ENCODE measurements around the gene IMP3.

IMP3 gene

GRCh38 chr15:75625542-75626347, 14.3 kb downstream of the IMP3 start, which contains the start of gene SNUPN:
Gene SNUPN, minus strand, starts transcription at chr15:75625725. Its CDS starts 4,674 bp downstream, at chr15:75621051.
- peak within 1 kb of the TSS; percentile 97 for H3K27ac ChIP-seq
- no peak for TF ChIP-seq CTCF (conservative IDR thresholded peaks at IDR 0.05; ENCODE audit: low read depth)
- ChIA-PET POLR2A (ENCODE audit: low non-redundant PET) (interaction anchor here (0.6 to 1.0 kb wide), 3 partner anchors 14 to 1960 kb away, joined by 3 to 8 read pairs (median 6); partner anchors contain the start of genes IMP3 and PTPN9), CTCF (interaction anchor here (0.6 to 1.5 kb wide), 2 partner anchors 22 to 1469 kb away, joined by 3 to 5 read pairs; partner anchors contain the start of gene SNX33)
- DNase-seq (ENCODE audit: low spot score): peak; percentile 97

GRCh38 chr15:75622505-75622904, 17.5 kb downstream of the IMP3 start:
- POLR2A ChIA-PET (ENCODE audit: low non-redundant PET): no interaction called here
- H3K27ac ChIP-seq: peak overlapping the region; percentile 97; the same call in 1 of the 2 replicates
- CTCF ChIA-PET: no interaction called here
- no peak for TF ChIP-seq CTCF (conservative IDR thresholded peaks at IDR 0.05; ENCODE audit: low read depth)
- no peak for DNase-seq (ENCODE audit: low spot score)

DNA sequence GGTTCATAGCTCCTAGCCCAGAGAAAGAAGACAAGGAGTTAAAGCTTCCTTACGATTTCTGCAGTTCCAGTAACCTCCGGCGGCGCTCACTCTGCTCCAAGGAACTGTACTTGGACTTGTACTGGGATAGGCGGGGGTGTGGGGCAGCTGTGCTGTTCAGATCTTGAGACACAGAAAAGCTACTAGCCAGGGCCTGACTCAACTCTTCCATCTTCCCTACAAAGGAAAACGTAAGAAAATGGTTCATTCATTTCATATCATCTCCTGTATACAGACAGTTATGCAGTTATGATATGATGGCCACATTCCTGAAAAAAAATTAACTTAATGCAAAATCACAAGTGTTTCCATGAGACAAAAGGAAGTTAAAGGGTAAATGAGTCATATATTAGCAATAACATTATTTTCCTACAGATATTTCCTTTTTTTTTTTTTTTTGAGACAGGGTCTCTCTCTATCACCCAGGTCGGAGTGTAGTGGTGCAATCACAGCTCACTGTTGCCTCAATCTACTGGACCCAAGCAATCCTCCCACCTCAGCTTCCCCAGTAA, 19.1 kb downstream of the IMP3 start:
- ChIA-PET POLR2A (ENCODE audit: low non-redundant PET) (interaction anchor here (0.9 kb wide), 1 partner anchor 19 kb away, joined by 3 read pairs; the partner anchor contains the start of gene IMP3), CTCF (interaction anchor here (0.9 kb wide), 1 partner anchor 63 kb away, joined by 3 read pairs; no protein-coding TSS in a partner anchor)
- peak; percentile 58 for DNase-seq (ENCODE audit: low spot score)
- peak overlapping the region; percentile 79 for H3K27ac ChIP-seq
- TF ChIP-seq CTCF (conservative IDR thresholded peaks at IDR 0.05; ENCODE audit: low read depth): peak; percentile 17; the same call in 1 of the 2 replicates

DNA sequence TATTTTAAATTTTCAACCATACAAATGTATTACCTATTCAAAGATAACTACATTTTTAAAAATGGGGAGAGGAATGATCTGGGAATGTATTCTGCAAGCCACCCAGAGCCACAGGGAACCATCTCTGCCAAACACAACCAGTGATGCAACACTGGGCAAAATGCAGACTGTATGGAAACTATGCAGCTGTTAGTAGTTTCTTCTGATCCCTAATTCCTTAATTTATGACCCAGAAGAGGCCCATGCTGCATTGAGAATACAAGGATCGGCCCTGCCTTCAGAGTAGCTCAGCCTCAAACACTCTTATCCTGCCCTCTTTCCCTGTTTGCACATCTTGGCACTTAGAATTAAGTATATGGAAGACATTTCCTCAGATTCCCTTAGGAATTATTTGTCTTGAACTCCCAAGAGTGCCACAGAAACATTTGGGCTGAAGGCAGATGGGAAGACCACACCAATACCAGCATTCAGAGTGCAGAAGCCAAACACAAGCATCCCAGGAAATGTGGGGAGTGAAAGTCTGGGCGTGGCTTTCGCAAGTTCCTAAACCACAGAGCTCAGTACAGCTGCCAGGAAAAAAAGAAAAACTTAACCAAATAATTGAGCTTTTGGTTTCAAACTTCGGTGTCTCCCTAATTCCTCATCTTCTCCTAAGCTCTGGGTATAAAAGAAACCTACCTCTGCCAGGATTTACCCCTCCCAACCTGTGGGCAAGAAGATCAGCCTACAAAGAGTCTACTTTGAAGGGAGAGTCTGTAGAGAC, 19.8 kb downstream of the IMP3 start:
- H3K27ac ChIP-seq: peak overlapping the region; percentile 79
- no peak for TF ChIP-seq CTCF (conservative IDR thresholded peaks at IDR 0.05; ENCODE audit: low read depth)
- no peak for DNase-seq (ENCODE audit: low spot score)
- ChIA-PET CTCF (interaction anchor here (0.9 kb wide), 1 partner anchor 64 kb away, joined by 3 read pairs; no protein-coding TSS in a partner anchor), POLR2A (ENCODE audit: low non-redundant PET) (interaction anchor here (0.9 kb wide), 1 partner anchor 19 kb away, joined by 3 read pairs; the partner anchor contains the start of gene IMP3)

DNA sequence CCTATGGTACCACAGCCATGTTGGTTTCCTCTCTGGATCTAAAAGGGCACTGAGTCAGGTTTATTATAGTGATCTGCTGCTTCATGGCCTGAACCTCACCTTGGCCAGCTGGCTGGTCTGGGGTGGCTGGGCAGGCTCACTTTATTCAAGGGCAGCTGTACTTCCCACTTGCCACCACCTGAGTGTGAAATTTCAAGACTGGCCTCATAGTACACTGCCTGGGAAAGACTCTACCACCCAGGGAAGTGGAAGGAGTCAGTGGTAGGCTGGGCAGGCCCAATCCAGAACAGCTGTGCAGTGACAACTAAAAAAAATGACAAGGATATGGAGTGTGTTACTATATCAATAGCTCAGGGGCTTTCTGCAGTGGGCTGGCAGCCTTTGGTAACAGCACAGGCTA, 23.3 kb downstream of the IMP3 start:
- no peak for TF ChIP-seq CTCF (conservative IDR thresholded peaks at IDR 0.05; ENCODE audit: low read depth)
- no peak for DNase-seq (ENCODE audit: low spot score)
- no peak overlapping the region for H3K27ac ChIP-seq
- CTCF ChIA-PET: interaction anchor here (0.6 kb wide), 1 partner anchor 38 kb away, joined by 3 read pairs; the partner anchor contains the start of gene PTPN9
- POLR2A ChIA-PET (ENCODE audit: low non-redundant PET): no interaction called here
